Ectodermal cell (in vitro differentiated cells): Measurements from ENCODE around the gene FOXJ2.

ENCODE experiments used
- H3K27ac ChIP-seq: 2 replicates; pipeline ENCODE4 v1.7.0; 2013; ENCODE audit warnings: mild to moderate bottlenecking, low read depth, low read length; ENCODE audit not compliant: insufficient read depth, poor library complexity, severe bottlenecking
- H3K27me3 ChIP-seq: 2 replicates; pipeline ENCODE4 v1.7.0; 2013; ENCODE audit warnings: mild to moderate bottlenecking, low read length; ENCODE audit not compliant: insufficient read depth, control insufficient read depth, poor library complexity, severe bottlenecking
- H3K36me3 ChIP-seq: one replicate; pipeline ENCODE4 v1.7.0; 2013; ENCODE audit warnings: low read length; ENCODE audit not compliant: control insufficient read depth, insufficient read depth
- H3K4me1 ChIP-seq: one replicate; pipeline ENCODE4 v1.7.0; 2013; ENCODE audit warnings: low read length; ENCODE audit not compliant: control insufficient read depth, insufficient read depth
- H3K4me3 ChIP-seq: 2 replicates; pipeline ENCODE4 v1.7.0; 2013; ENCODE audit warnings: low read depth, low read length, control low read depth; ENCODE audit not compliant: insufficient read depth
- H3K9me3 ChIP-seq: 2 replicates; pipeline ENCODE4 v1.7.0; 2013; ENCODE audit warnings: mild to moderate bottlenecking, low read length, moderate library complexity; ENCODE audit not compliant: control insufficient read depth
- WGBS, 2 experiments: methylation state at CpG; one replicate each; pipeline ENCODE4 v1.1.7; 2013; ENCODE audit warnings: missing lambda C conversion rate in 2 of 2; 5-methylcytosine and 5-hydroxymethylcytosine counted together

Gene FOXJ2

GRCh38 chr12:8038659-8039114 lies 6.2 kb downstream of the FOXJ2 start:
- H3K27ac ChIP-seq = no peak overlapping the region
- peaks cover 37% of the 10 kb centered on the region for H3K4me1 ChIP-seq
- no peak overlapping the region for H3K4me3 ChIP-seq

GRCh38 chr12:8040791-8041190 lies 8.3 kb downstream of the FOXJ2 start:
- WGBS, 2 experiments = 98 to 100% methylated on average over 1 of the region's 1 CpG
- H3K36me3 ChIP-seq = peaks cover 4% of the 10 kb centered on the region
- H3K4me3 ChIP-seq = no peak overlapping the region
- peaks cover 22% of the 10 kb centered on the region for H3K4me1 ChIP-seq
- no peaks in the 10 kb centered on the region for H3K27me3 ChIP-seq
- no peak overlapping the region for H3K27ac ChIP-seq
- H3K9me3 ChIP-seq = no peaks in the 10 kb centered on the region

More at GRCh38 chr12:8038659-8039114, 6.2 kb downstream of the FOXJ2 start:
- H3K9me3 ChIP-seq = no peaks in the 10 kb centered on the region
- WGBS, 2 experiments = 9 to 10% methylated on average over 13 of the region's 13 CpGs
- no peaks in the 10 kb centered on the region for H3K27me3 ChIP-seq
- H3K36me3 ChIP-seq = peaks cover 3% of the 10 kb centered on the region

GRCh38 chr12:8045952-8046944 lies 13.7 kb downstream of the FOXJ2 start:
- no peak overlapping the region for H3K27ac ChIP-seq
- peaks cover 24% of the 10 kb centered on the region for H3K36me3 ChIP-seq
- no peaks in the 10 kb centered on the region for H3K4me1 ChIP-seq
- no peaks in the 10 kb centered on the region for H3K27me3 ChIP-seq
- no peak overlapping the region for H3K4me3 ChIP-seq
- WGBS, 2 experiments = 44 to 54% methylated on average over 8 of the region's 8 CpGs
- H3K9me3 ChIP-seq = no peaks in the 10 kb centered on the region

DNA sequence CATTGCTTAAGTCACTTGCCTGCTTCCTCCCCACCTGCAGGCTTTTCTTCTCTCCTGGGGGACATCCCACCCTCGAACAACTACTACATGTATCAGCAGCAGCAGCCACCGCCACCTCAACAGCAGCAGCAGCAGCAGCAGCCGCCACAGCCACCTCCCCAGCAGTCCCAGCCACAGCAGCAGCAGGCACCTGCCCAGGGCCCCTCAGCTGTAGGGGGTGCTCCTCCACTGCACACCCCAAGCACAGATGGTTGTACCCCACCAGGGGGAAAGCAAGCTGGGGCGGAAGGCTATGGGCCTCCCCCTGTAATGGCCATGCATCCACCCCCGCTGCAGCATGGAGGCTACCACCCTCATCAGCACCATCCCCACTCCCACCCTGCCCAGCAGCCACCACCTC lies 15.3 kb downstream of the FOXJ2 start:
- WGBS, 2 experiments = 90 to 95% methylated on average over 5 of the region's 5 CpGs
- Histone ChIP-seq H3K27ac (no peak overlapping the region), H3K36me3 (peaks cover 24% of the 10 kb centered on the region), H3K9me3 (no peaks in the 10 kb centered on the region), H3K27me3 (no peaks in the 10 kb centered on the region), H3K4me3 (no peak overlapping the region), H3K4me1 (no peaks in the 10 kb centered on the region)

GRCh38 chr12:8048906-8049305 lies 16.4 kb downstream of the FOXJ2 start:
- H3K27me3 ChIP-seq = no peaks in the 10 kb centered on the region
- no peaks in the 10 kb centered on the region for H3K4me1 ChIP-seq
- no peaks in the 10 kb centered on the region for H3K9me3 ChIP-seq
- 95 to 97% methylated on average over 4 of the region's 4 CpGs for WGBS, 2 experiments
- no peak overlapping the region for H3K27ac ChIP-seq
- H3K36me3 ChIP-seq = peaks cover 21% of the 10 kb centered on the region
- no peak overlapping the region for H3K4me3 ChIP-seq

DNA sequence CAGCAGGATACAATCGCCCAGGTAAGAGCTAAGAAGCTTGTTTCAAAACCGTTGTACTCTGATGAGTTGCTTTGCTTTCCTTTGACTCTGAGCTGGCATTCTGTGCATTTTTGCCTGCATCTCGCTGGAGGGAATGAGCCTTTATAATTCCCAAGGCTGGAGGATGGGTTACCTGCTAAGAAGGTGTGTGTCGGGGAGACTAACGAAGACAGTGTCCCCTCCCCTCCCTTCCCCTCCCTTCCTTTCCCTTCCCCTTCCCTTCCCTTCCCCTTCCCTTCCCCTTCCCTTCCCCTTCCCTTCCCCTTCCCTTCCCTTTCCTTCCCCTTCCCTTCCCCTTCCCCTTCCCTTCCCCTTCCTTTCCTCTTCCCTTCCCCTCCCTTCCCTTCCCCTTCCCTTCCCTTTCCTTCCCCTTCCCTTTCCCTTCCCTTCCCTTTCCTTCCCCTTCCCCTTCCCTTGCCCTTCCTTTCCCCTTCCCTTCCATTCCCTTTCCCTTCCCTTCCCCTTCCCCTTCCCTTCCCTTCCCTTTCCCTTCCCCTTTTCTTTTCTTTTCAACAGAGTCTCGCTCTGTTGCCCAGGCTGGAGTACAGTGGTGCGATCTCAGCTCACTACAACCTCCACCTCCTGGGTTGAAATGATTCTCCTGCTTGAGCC lies 18.2 kb downstream of the FOXJ2 start:
- WGBS, 2 experiments = 89 to 94% methylated on average over 7 of the region's 7 CpGs
- Histone ChIP-seq H3K36me3 (peaks cover 24% of the 10 kb centered on the region), H3K4me3 (no peak overlapping the region), H3K27ac (no peak overlapping the region), H3K4me1 (no peaks in the 10 kb centered on the region), H3K27me3 (no peaks in the 10 kb centered on the region), H3K9me3 (no peaks in the 10 kb centered on the region)

- 91 to 93% methylated on average over 7 of the region's 7 CpGs for WGBS, 2 experiments
- H3K4me1 ChIP-seq = no peaks in the 10 kb centered on the region
- no peak overlapping the region for H3K4me3 ChIP-seq
- H3K36me3 ChIP-seq = peaks cover 21% of the 10 kb centered on the region
- no peaks in the 10 kb centered on the region for H3K27me3 ChIP-seq
- no peaks in the 10 kb centered on the region for H3K9me3 ChIP-seq
- no peak overlapping the region for H3K27ac ChIP-seq
These were observed 20.2 kb downstream of the FOXJ2 start for GRCh38 chr12:8052679-8053078.

DNA sequence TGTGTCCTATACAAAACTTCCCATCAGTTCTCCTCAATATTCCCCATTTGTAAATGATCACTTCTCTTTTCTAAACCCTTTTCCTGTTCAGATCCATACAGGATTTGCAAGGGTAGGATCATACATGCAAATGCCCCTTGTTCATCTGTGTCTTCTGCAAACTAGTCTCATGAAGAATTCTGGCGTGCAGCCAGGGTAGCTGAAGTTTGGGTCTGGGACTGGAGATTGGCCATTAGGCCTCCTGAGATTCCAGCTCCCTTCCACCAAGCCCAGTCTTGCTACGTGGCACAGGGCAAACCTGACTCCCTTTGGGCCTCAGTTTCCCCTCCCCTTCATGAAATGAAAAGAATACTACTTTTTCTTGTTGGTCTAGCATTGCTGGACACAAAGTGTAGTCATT lies 22.3 kb downstream of the FOXJ2 start:
- H3K27ac ChIP-seq = no peak overlapping the region
- 89 to 94% methylated on average over 2 of the region's 2 CpGs for WGBS, 2 experiments
- H3K27me3 ChIP-seq = no peaks in the 10 kb centered on the region
- H3K9me3 ChIP-seq = no peaks in the 10 kb centered on the region
- H3K4me1 ChIP-seq = no peaks in the 10 kb centered on the region
- H3K4me3 ChIP-seq = no peak overlapping the region
- H3K36me3 ChIP-seq = peaks cover 4% of the 10 kb centered on the region

- H3K4me1 ChIP-seq = no peaks in the 10 kb centered on the region
- no peaks in the 10 kb centered on the region for H3K9me3 ChIP-seq
- H3K4me3 ChIP-seq = no peak overlapping the region
- no peaks in the 10 kb centered on the region for H3K27me3 ChIP-seq
- WGBS, 2 experiments = 86 to 100% methylated on average over 1 to 2 of the region's 2 CpGs
- H3K36me3 ChIP-seq = peaks cover 4% of the 10 kb centered on the region
- no peak overlapping the region for H3K27ac ChIP-seq
These were observed 24.8 kb downstream of the FOXJ2 start for GRCh38 chr12:8057306-8057705.

DNA sequence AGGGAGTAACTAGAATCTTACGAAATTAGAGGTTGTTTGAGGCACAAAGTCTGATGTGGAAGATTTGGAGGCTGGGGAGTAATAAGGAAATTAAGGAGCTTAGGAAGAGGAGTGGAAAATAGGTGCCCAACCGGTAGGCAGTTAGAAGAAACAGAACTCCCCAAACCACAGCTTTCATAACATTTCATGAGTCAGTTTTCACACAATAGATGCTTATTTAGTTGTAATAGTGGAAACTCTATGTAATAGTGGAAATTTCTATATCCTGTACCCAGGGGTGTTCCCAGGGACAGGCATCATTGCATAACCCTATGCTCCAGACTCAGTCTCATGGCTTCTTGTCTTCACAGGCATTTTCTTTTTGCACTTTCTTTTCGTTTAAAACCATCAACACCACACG lies 25.3 kb downstream of the FOXJ2 start:
- H3K4me3 ChIP-seq = no peak overlapping the region
- H3K4me1 ChIP-seq = no peaks in the 10 kb centered on the region
- no peak overlapping the region for H3K27ac ChIP-seq
- WGBS, 2 experiments = 84 to 85% methylated on average over 2 to 4 of the region's 4 CpGs
- peaks cover 4% of the 10 kb centered on the region for H3K36me3 ChIP-seq
- no peaks in the 10 kb centered on the region for H3K9me3 ChIP-seq
- H3K27me3 ChIP-seq = no peaks in the 10 kb centered on the region
